Aorta (tissue), 5 donors: ENCODE results near the gene MTCP1. TPM values are rescaled to one million over a fixed set of nuclear protein-coding genes. Genes with fewer than 3 reads are reported as not detected.

Experiments
- ATAC-seq: fragments of 200-7000 bp; cut with Tn5 transposase; one replicate; pipeline ENCODE4 v1.9.1; 2022; ENCODE audit warnings: moderate library complexity; ENCODE audit not compliant: low FRiP score
- DNase-seq, 2 donors: peaks; one replicate each; pipeline ENCODE4 v3.0.0-alpha.2; 2020
- H3K27ac ChIP-seq, 2 donors: one replicate each; pipeline ENCODE4 v1.5.1; 2013; ENCODE audit warnings: low read length in 2 of 2, mild to moderate bottlenecking in 2 of 2, moderate library complexity in 2 of 2, control low read depth in 1 of 2, inconsistent platforms in 1 of 2, low read depth in 1 of 2
- H3K27me3 ChIP-seq, 2 donors: one replicate each; pipeline ENCODE4 v1.6.1; 2013; ENCODE audit warnings: control low read depth in 1 of 2, low read length in 1 of 2, mild to moderate bottlenecking in 1 of 2, moderate library complexity in 1 of 2; ENCODE audit not compliant: insufficient read depth in 2 of 2, control insufficient read depth in 1 of 2
- H3K36me3 ChIP-seq, 2 donors: one replicate each; pipeline ENCODE4 v1.6.1; 2013; ENCODE audit warnings: control low read depth in 1 of 2, low read length in 1 of 2, mild to moderate bottlenecking in 1 of 2; ENCODE audit not compliant: insufficient read depth in 2 of 2, control insufficient read depth in 1 of 2
- H3K4me1 ChIP-seq, 2 donors: one replicate each; pipeline ENCODE4 v1.6.1; 2013; ENCODE audit warnings: low read length in 2 of 2, control low read depth in 1 of 2, mild to moderate bottlenecking in 1 of 2, moderate library complexity in 1 of 2; ENCODE audit not compliant: insufficient read depth in 2 of 2, control insufficient read depth in 1 of 2
- H3K4me3 ChIP-seq, 2 donors: one replicate each; pipeline ENCODE4 v1.5.1; 2013; ENCODE audit warnings: low read length in 2 of 2, control low read depth in 1 of 2, mild to moderate bottlenecking in 1 of 2
- H3K9me3 ChIP-seq: one replicate; pipeline ENCODE4 v1.6.1; 2013; ENCODE audit warnings: mild to moderate bottlenecking, low read length; ENCODE audit not compliant: control insufficient read depth
- WGBS, 2 donors: extraction: QIAGEN DNeasy Blood & Tissue Kit; methylation state at CpG; one replicate each; pipeline ENCODE4 v1.1.7; 2013; 5-methylcytosine and 5-hydroxymethylcytosine counted together
- intact Hi-C, 2 donors: fragments of 100-400 bp; cut with DNase I; formaldehyde crosslinking; loops; one replicate each; pipeline versions ENCODE4 v1.14.2 to v1.15.0; 2022
- polyA plus RNA-seq, 2 donors: library from polyadenylated mRNA; stranded (reverse); fragments of 200-250 nt; gene quantifications; one replicate each; pipeline ENCODE4 v1.2.3, GENCODE V29; 2013
- total RNA-seq, 2 donors: library from RNA; stranded (reverse); fragmentation: NEBNext Ultra II Directional; extraction: Animal tissue kit (Norgen Biotek cat#: 25700); gene quantifications; one replicate each; pipeline ENCODE4 v1.2.1, GENCODE V29; 2021
- donor health status: healthy with polysubstance abuse.
- donor health status: Bipolar disorder and iron deficiency.
- donor health status: DM: no; HTN: no; CAD: no.
- donor health status: DM: no; HTN: no; CAD: no.
- donor health status: DM: yes; HTN: yes; CAD: no.

The MTCP1 gene
- total and polyA plus RNA-seq, 4 donors, result 19.6 to 29.9 (median 21.9) TPM

- DNase-seq, result no peak
- H3K27me3 ChIP-seq, result no peaks in the 10 kb centered on the region
- ATAC-seq, result no peak
- no peak overlapping the region for H3K27ac ChIP-seq
- peaks cover 0 to 4% of the 10 kb centered on the region in 2 donors for H3K36me3 ChIP-seq
- H3K9me3 ChIP-seq, result no peaks in the 10 kb centered on the region
- no peaks in the 10 kb centered on the region for H3K4me1 ChIP-seq
- 63 to 86% methylated on average over 6 of the region's 6 CpGs for WGBS, 2 donors
- no peak overlapping the region for H3K4me3 ChIP-seq
- intact Hi-C loops, result no loop called here
Observed at GRCh38 chrX:155046129-155046810, 24.7 kb downstream of the MTCP1 start.

- 95 to 97% methylated on average over 4 of the region's 4 CpGs for WGBS, 2 donors
- no peak for ATAC-seq
Observed at GRCh38 chrX:155035688-155036087, 35.2 kb downstream of the MTCP1 start.

GRCh38 chrX:155031657-155032056 lies 39.3 kb downstream of the MTCP1 start:
- WGBS, 2 donors, result 85 to 94% methylated on average over 5 of the region's 5 CpGs
- ATAC-seq (no peak), DNase-seq (no peak)
- H3K27me3 ChIP-seq, result no peaks in the 10 kb centered on the region
- H3K36me3 ChIP-seq, result no peaks in the 10 kb centered on the region
- H3K27ac ChIP-seq, result no peak overlapping the region
- no peak overlapping the region for H3K4me3 ChIP-seq
- intact Hi-C loops, result loop anchor here in 1 of 2 donors (5.0 kb wide), 1 partner anchor 36 kb away; no protein-coding TSS in a partner anchor
- no peaks in the 10 kb centered on the region for H3K4me1 ChIP-seq
- no peaks in the 10 kb centered on the region for H3K9me3 ChIP-seq

More at GRCh38 chrX:155035688-155036087, 35.2 kb downstream of the MTCP1 start:
- no peaks in the 10 kb centered on the region for H3K36me3 ChIP-seq
- no peak overlapping the region for H3K4me3 ChIP-seq
- H3K9me3 ChIP-seq, result no peaks in the 10 kb centered on the region
- H3K4me1 ChIP-seq, result no peaks in the 10 kb centered on the region
- H3K27me3 ChIP-seq, result no peaks in the 10 kb centered on the region
- no peak overlapping the region for H3K27ac ChIP-seq
- intact Hi-C loops, result no loop called here
- DNase-seq, result no peak

- H3K4me1 ChIP-seq, result no peaks in the 10 kb centered on the region
- DNase-seq (no peak), ATAC-seq (no peak)
- 61 to 64% methylated on average over 2 of the region's 2 CpGs for WGBS, 2 donors
- no peaks in the 10 kb centered on the region for H3K27me3 ChIP-seq
- H3K4me3 ChIP-seq, result no peak overlapping the region
- intact Hi-C loops, result no loop called here
- peak overlapping the region in 1 of 2 donors; percentile 33 for H3K27ac ChIP-seq
- no peaks in the 10 kb centered on the region for H3K9me3 ChIP-seq
- H3K36me3 ChIP-seq, result no peaks in the 10 kb centered on the region
Observed at GRCh38 chrX:155028877-155029291, 42.1 kb downstream of the MTCP1 start.

GRCh38 chrX:155028129-155028528 lies 42.8 kb downstream of the MTCP1 start:
- Histone ChIP-seq H3K9me3 (no peaks in the 10 kb centered on the region), H3K27ac (no peak overlapping the region), H3K4me3 (peak overlapping the region in 1 of 2 donors; percentile 14), H3K4me1 (no peaks in the 10 kb centered on the region), H3K27me3 (no peaks in the 10 kb centered on the region), H3K36me3 (no peaks in the 10 kb centered on the region)
- no peak for DNase-seq
- intact Hi-C loops, result no loop called here
- 25 to 35% methylated on average over 3 of the region's 3 CpGs for WGBS, 2 donors
- no peak for ATAC-seq

GRCh38 chrX:155027509-155028066 lies 43.3 kb downstream of the MTCP1 start:
- WGBS, 2 donors, result 1 to 33% methylated on average over 14 of the region's 14 CpGs

GRCh38 chrX:155026727-155027508 lies 44.0 kb downstream of the MTCP1 start, which contains the start of gene FUNDC2:
Gene FUNDC2 (plus strand): TSS chrX:155026844. CDS start chrX:155026939, 95 bp downstream.
- ATAC-seq (peak; percentile 95), DNase-seq (peak; percentile 96)
- Histone ChIP-seq H3K4me3 (peak within 1 kb of the TSS; percentile 35 to 49), H3K36me3 (no peaks in the 10 kb centered on the region), H3K27ac (peak within 1 kb of the TSS; percentile 43 to 69), H3K9me3 (no peaks in the 10 kb centered on the region), H3K4me1 (no peaks in the 10 kb centered on the region), H3K27me3 (no peaks in the 10 kb centered on the region)
- WGBS, 2 donors, result 0 to 32% methylated on average over 68 to 82 of the region's 82 CpGs
- intact Hi-C loops, result no loop called here

More at GRCh38 chrX:155027509-155028066, 43.3 kb downstream of the MTCP1 start:
- Histone ChIP-seq H3K9me3 (no peaks in the 10 kb centered on the region), H3K27me3 (no peaks in the 10 kb centered on the region), H3K4me1 (no peaks in the 10 kb centered on the region), H3K36me3 (no peaks in the 10 kb centered on the region), H3K4me3 (peak overlapping the region; percentile 35 to 49), H3K27ac (peak overlapping the region; percentile 43 to 69)
- no peak for DNase-seq
- intact Hi-C loops, result no loop called here
- peak; percentile 64 for ATAC-seq

- ATAC-seq (no peak), DNase-seq (no peak)
- peak overlapping the region in 1 of 2 donors; percentile 11 for H3K27ac ChIP-seq
- no peaks in the 10 kb centered on the region for H3K9me3 ChIP-seq
- no peak overlapping the region for H3K4me3 ChIP-seq
- intact Hi-C loops, result no loop called here
- H3K27me3 ChIP-seq, result no peaks in the 10 kb centered on the region
- 1 to 47% methylated on average over 16 of the region's 16 CpGs for WGBS, 2 donors
- no peaks in the 10 kb centered on the region for H3K36me3 ChIP-seq
- no peaks in the 10 kb centered on the region for H3K4me1 ChIP-seq
Observed at GRCh38 chrX:155026420-155026726, 44.6 kb downstream of the MTCP1 start.
